Neuronal stem cell (in vitro differentiated cells): ENCODE data around the gene NSMCE1.
"Not testable (repeated sequence)": the region's sequence is repeated elsewhere in the genome, so short reads cannot be mapped to it uniquely, and the experiment has no call there.

Source experiments
- DNase-seq: peaks from one replicate; pipeline ENCODE4 v3.0.0-alpha.2; 2013; ENCODE audit warnings: low spot score
- H2AFZ ChIP-seq: one replicate; pipeline ENCODE4 v1.6.1; 2013; ENCODE audit warnings: mild to moderate bottlenecking, low read length, inconsistent platforms
- H2AK5ac ChIP-seq: 2 replicates; pipeline ENCODE4 v1.6.1; 2013; ENCODE audit warnings: low read depth, mild to moderate bottlenecking, inconsistent platforms, low read length, moderate library complexity, mixed read lengths
- H2BK120ac ChIP-seq: 2 replicates; pipeline ENCODE4 v1.6.1; 2013; ENCODE audit warnings: low read depth, mild to moderate bottlenecking, inconsistent platforms, low read length, moderate library complexity, mixed read lengths
- H2BK12ac ChIP-seq: one replicate; pipeline ENCODE4 v1.6.1; 2013; ENCODE audit warnings: low read length, inconsistent platforms
- H2BK15ac ChIP-seq: 2 replicates; pipeline ENCODE4 v1.6.1; 2013; ENCODE audit warnings: mild to moderate bottlenecking, low read length, inconsistent platforms, mixed read lengths
- H2BK5ac ChIP-seq: one replicate; pipeline ENCODE4 v1.6.1; 2013; ENCODE audit warnings: inconsistent platforms, mild to moderate bottlenecking, low read length, moderate library complexity
- H3K14ac ChIP-seq: one replicate; pipeline ENCODE4 v1.6.1; 2013; ENCODE audit warnings: low read length, inconsistent platforms
- H3K18ac ChIP-seq: 2 replicates; pipeline ENCODE4 v1.6.1; 2013; ENCODE audit warnings: low read length, inconsistent platforms
- H3K23ac ChIP-seq: 2 replicates; pipeline ENCODE4 v1.6.1; 2013; ENCODE audit warnings: low read depth, mild to moderate bottlenecking, mixed read lengths, low read length, inconsistent platforms; ENCODE audit not compliant: poor library complexity
- H3K27ac ChIP-seq: replicated peaks from 3 replicates; pipeline ENCODE4 v1.5.1; 2013; ENCODE audit warnings: low read length, inconsistent platforms
- H3K27me3 ChIP-seq, 3 experiments: 2 replicates each; pipeline ENCODE4 v1.6.1; 2013; ENCODE audit warnings: low read length in 3 of 3, mild to moderate bottlenecking in 2 of 3, inconsistent platforms in 1 of 3, low read depth in 1 of 3, mixed read lengths in 1 of 3, moderate library complexity in 1 of 3; ENCODE audit not compliant: control insufficient read depth in 3 of 3, insufficient read depth in 3 of 3
- H3K36me3 ChIP-seq, 2 donors: replicated peaks in 1 of 2; 2 replicates each; pipeline ENCODE4 v1.6.1; 2013; ENCODE audit warnings: low read length in 2 of 2; ENCODE audit not compliant: control insufficient read depth in 2 of 2, insufficient read depth in 2 of 2
- H3K4ac ChIP-seq: 2 replicates; pipeline ENCODE4 v1.6.1; 2013; ENCODE audit warnings: inconsistent platforms, mild to moderate bottlenecking, low read length, moderate library complexity
- H3K4me1 ChIP-seq, 2 donors: 1 replicate in 1 of 2; 2 replicates in 1 of 2; pipeline ENCODE4 v1.6.1; 2013; ENCODE audit warnings: low read length in 2 of 2, low read depth in 1 of 2; ENCODE audit not compliant: control insufficient read depth in 2 of 2, insufficient read depth in 1 of 2
- H3K4me2 ChIP-seq: one replicate; pipeline ENCODE4 v1.6.1; 2013; ENCODE audit warnings: mild to moderate bottlenecking, low read length, inconsistent platforms; ENCODE audit not compliant: insufficient read depth, poor library complexity, severe bottlenecking
- H3K4me3 ChIP-seq, 2 donors: 2 replicates each; pipeline ENCODE4 v1.5.1; 2013; ENCODE audit warnings: low read length in 2 of 2, mild to moderate bottlenecking in 2 of 2, inconsistent platforms in 1 of 2, moderate library complexity in 1 of 2
- H3K79me1 ChIP-seq: one replicate; pipeline ENCODE4 v1.6.1; 2013; ENCODE audit warnings: low read depth, mild to moderate bottlenecking, inconsistent platforms, low read length, moderate library complexity
- H3K9ac ChIP-seq: one replicate; pipeline ENCODE4 v1.6.1; 2013; ENCODE audit warnings: mild to moderate bottlenecking, low read depth, low read length, inconsistent platforms; ENCODE audit not compliant: poor library complexity
- H3K9me3 ChIP-seq, 2 donors: replicated peaks in 1 of 2; 2 replicates each; pipeline versions ENCODE3 to v1.6.1; 2013; ENCODE audit warnings: low read length in 2 of 2, mild to moderate bottlenecking in 2 of 2, inconsistent platforms in 1 of 2, low read depth in 1 of 2, mixed read lengths in 1 of 2, moderate library complexity in 1 of 2; ENCODE audit not compliant: control insufficient read depth in 2 of 2, insufficient read depth in 1 of 2
- H4K8ac ChIP-seq: one replicate; pipeline ENCODE4 v1.6.1; 2013; ENCODE audit warnings: low read depth, mild to moderate bottlenecking, inconsistent platforms, low read length, moderate library complexity
- H4K91ac ChIP-seq: one replicate; pipeline ENCODE4 v1.6.1; 2013; ENCODE audit warnings: low read length, low read depth, mild to moderate bottlenecking, inconsistent platforms; ENCODE audit not compliant: poor library complexity
- WGBS, 2 donors: extraction: QIAGEN DNeasy Blood & Tissue Kit; methylation state at CpG; one replicate each; pipeline ENCODE4 v1.1.7; 2013; ENCODE audit warnings: missing lambda C conversion rate in 2 of 2, mixed read lengths in 1 of 2; ENCODE audit not compliant: insufficient read length in 2 of 2, insufficient replicate concordance in 1 of 2; ENCODE audit errors: extremely low coverage in 2 of 2; 5-methylcytosine and 5-hydroxymethylcytosine counted together

NSMCE1 gene

DNA sequence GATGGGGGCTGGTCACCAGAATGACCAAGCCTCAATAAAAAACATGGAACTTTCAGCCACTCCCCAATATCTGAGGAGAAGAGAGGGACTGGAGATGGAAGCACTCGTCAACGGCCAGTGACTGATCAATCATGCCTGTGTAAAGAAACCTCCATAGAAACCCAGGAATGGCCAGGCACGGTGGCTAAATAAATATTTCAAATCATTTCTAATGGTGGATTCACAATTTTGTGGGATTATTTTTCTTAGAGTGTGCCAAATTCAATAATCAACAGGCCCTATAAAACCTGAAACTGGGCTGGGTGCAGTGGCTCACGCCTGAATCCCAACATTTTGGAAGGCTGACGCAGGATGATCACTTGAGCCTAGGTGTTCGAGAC, 16.4 kb downstream of the NSMCE1 start:
- H3K4me1 ChIP-seq = peaks cover 0 to 3% of the 10 kb centered on the region in 2 donors
- H3K27ac ChIP-seq = no peak overlapping the region
- no peak overlapping the region for H3K4ac ChIP-seq
- no peak overlapping the region for H4K8ac ChIP-seq
- no peak overlapping the region for H3K4me3 ChIP-seq
- no peak overlapping the region for H3K23ac ChIP-seq
- DNase-seq = no peak
- WGBS, 2 donors = no CpG with 5 or more reads among the region's 6 CpGs
- H2BK12ac ChIP-seq = no peak overlapping the region
- peaks cover under 1 to 40% of the 10 kb centered on the region in 2 donors for H3K36me3 ChIP-seq
- no peaks in the 10 kb centered on the region for H3K9me3 ChIP-seq
- no peak overlapping the region for H2AFZ ChIP-seq
- no peak overlapping the region for H3K14ac ChIP-seq
- no peak overlapping the region for H3K18ac ChIP-seq
- no peaks in the 10 kb centered on the region for H3K79me1 ChIP-seq
- no peak overlapping the region for H3K4me2 ChIP-seq
- H3K27me3 ChIP-seq = no peaks in the 10 kb centered on the region
- H4K91ac ChIP-seq = no peak overlapping the region
- no peak overlapping the region for H2BK15ac ChIP-seq
- no peak overlapping the region for H2BK120ac ChIP-seq
- H3K9ac ChIP-seq = no peak overlapping the region
- no peak overlapping the region for H2AK5ac ChIP-seq
- H2BK5ac ChIP-seq = no peak overlapping the region

- no peaks in the 10 kb centered on the region for H3K79me1 ChIP-seq
These were observed 16.9 kb downstream of the NSMCE1 start for GRCh38 chr16:27251541-27252205.

GRCh38 chr16:27248886-27249285, 19.7 kb downstream of the NSMCE1 start:
- not testable (repeated sequence) for H3K27ac ChIP-seq, H3K79me1 ChIP-seq, DNase-seq, H3K4me1 ChIP-seq, H3K23ac ChIP-seq, H2BK12ac ChIP-seq, H2BK120ac ChIP-seq, H2BK5ac ChIP-seq, H4K91ac ChIP-seq, H3K9ac ChIP-seq, H3K18ac ChIP-seq, H3K4me3 ChIP-seq, H2BK15ac ChIP-seq, H3K14ac ChIP-seq, H4K8ac ChIP-seq, H3K4ac ChIP-seq, H3K9me3 ChIP-seq, H3K27me3 ChIP-seq, H2AFZ ChIP-seq, H3K4me2 ChIP-seq, H2AK5ac ChIP-seq
- H3K36me3 ChIP-seq = peaks cover 0 to 11% of the 10 kb centered on the region in 2 donors
- WGBS, 2 donors = no CpG with 5 or more reads among the region's 4 CpGs

More at GRCh38 chr16:27251541-27252205, 16.9 kb downstream of the NSMCE1 start:
- H4K91ac ChIP-seq = no peak overlapping the region
- no peak overlapping the region for H3K27ac ChIP-seq
- H3K9me3 ChIP-seq = no peaks in the 10 kb centered on the region
- no peak overlapping the region for H2AFZ ChIP-seq
- no peak overlapping the region for H2BK15ac ChIP-seq
- H3K27me3 ChIP-seq = no peaks in the 10 kb centered on the region
- H3K4me2 ChIP-seq = no peak overlapping the region
- H3K14ac ChIP-seq = no peak overlapping the region
- DNase-seq = no peak
- H3K4ac ChIP-seq = no peak overlapping the region
- H4K8ac ChIP-seq = no peak overlapping the region
- no peak overlapping the region for H2BK12ac ChIP-seq
- WGBS, 2 donors = no CpG with 5 or more reads among the region's 8 CpGs
- H3K36me3 ChIP-seq = peaks cover 0 to 35% of the 10 kb centered on the region in 2 donors
- H3K4me3 ChIP-seq = no peak overlapping the region
- no peak overlapping the region for H3K23ac ChIP-seq
- no peak overlapping the region for H3K18ac ChIP-seq
- H2BK120ac ChIP-seq = no peak overlapping the region
- no peak overlapping the region for H2AK5ac ChIP-seq
- no peak overlapping the region for H2BK5ac ChIP-seq
- no peak overlapping the region for H3K9ac ChIP-seq
- H3K4me1 ChIP-seq = peaks cover 0 to 3% of the 10 kb centered on the region in 2 donors

GRCh38 chr16:27248036-27248435, 20.5 kb downstream of the NSMCE1 start:
- WGBS, 2 donors = no CpG with 5 or more reads among the region's 2 CpGs
- H2BK120ac ChIP-seq = no peak overlapping the region

More at GRCh38 chr16:27248036-27248435, 20.5 kb downstream of the NSMCE1 start:
- no peak overlapping the region for H4K8ac ChIP-seq
- no peak overlapping the region for H3K18ac ChIP-seq
- no peak overlapping the region for H3K14ac ChIP-seq
- H3K4me2 ChIP-seq = no peak overlapping the region
- no peak overlapping the region for H2BK5ac ChIP-seq
- H3K23ac ChIP-seq = no peak overlapping the region
- H3K27me3 ChIP-seq = no peaks in the 10 kb centered on the region
- DNase-seq = no peak
- peaks cover 0 to 7% of the 10 kb centered on the region in 2 donors for H3K36me3 ChIP-seq
- no peak overlapping the region for H2BK12ac ChIP-seq
- peaks cover 5 to 9% of the 10 kb centered on the region in 2 donors for H3K4me1 ChIP-seq
- no peak overlapping the region for H3K4ac ChIP-seq
- peaks cover 1% of the 10 kb centered on the region for H3K79me1 ChIP-seq
- H3K4me3 ChIP-seq = no peak overlapping the region
- no peak overlapping the region for H4K91ac ChIP-seq
- H2AFZ ChIP-seq = no peak overlapping the region
- H3K9ac ChIP-seq = no peak overlapping the region
- H2BK15ac ChIP-seq = no peak overlapping the region
- no peak overlapping the region for H3K27ac ChIP-seq
- H3K9me3 ChIP-seq = no peaks in the 10 kb centered on the region
- H2AK5ac ChIP-seq = no peak overlapping the region
